Measurements from ENCODE around the gene IRAK1. TPM values are rescaled to one million over a fixed set of nuclear protein-coding genes. Genes with fewer than 3 reads are reported as not detected.
A peak's percentile ranks its signal among the peaks of the same experiment; 100 is the strongest.

The IRAK1 gene
- polyA plus RNA-seq, 1 donor (not counting 4 experiments of a cell fraction or from before 2014, with no cell fraction given), result 41.5 TPM

GRCh38 chrX:154017766-154018517, 1.8 kb downstream of the IRAK1 start:
- dilution Hi-C loops (cut with MboI; ENCODE audit: extremely low pct_ligation_motif_present, low sequenced_read_pairs), result no loop called here
- TF ChIP-seq CTCF (optimal IDR thresholded peaks at IDR 0.05 in 1 of 3, IDR thresholded peaks at IDR 0.05 in 1 of 3, conservative IDR thresholded peaks at IDR 0.05 in 1 of 3; ENCODE audit: extremely low read depth in 1 of 3, insufficient read depth in 2 of 3, low read length in 3 of 3) (no peak), EZH2 (IDR thresholded peaks at IDR 0.05; ENCODE audit: low read length) (no peak)
- Histone ChIP-seq H3K27me3 (ENCODE audit: control insufficient read depth, extremely low read depth, insufficient read depth, low read length) (no peaks in the 10 kb centered on the region), H2AFZ (ENCODE audit: control insufficient read depth, low read length) (no peak overlapping the region), H3K27ac (ENCODE audit: control insufficient read depth, insufficient read depth, low read length) (no peak overlapping the region), H3K9ac (ENCODE audit: control insufficient read depth, extremely low read depth, insufficient read depth, low read length) (peak overlapping the region; percentile 15), H3K9me3 (ENCODE audit: control insufficient read depth, low read depth, low read length) (no peaks in the 10 kb centered on the region), H4K20me1 (ENCODE audit: control insufficient read depth, extremely low read depth, insufficient read depth, low read length) (no peaks in the 10 kb centered on the region), H3K4me2 (ENCODE audit: control insufficient read depth, extremely low read depth, insufficient read depth, low read depth, low read length) (peak overlapping the region; percentile 75), H3K4me3 (ENCODE audit: control insufficient read depth in 2 of 3, extremely low read depth in 1 of 3, insufficient read depth in 2 of 3, low read depth in 1 of 3, low read length in 3 of 3) (peak overlapping the region in 2 of 3 experiments; percentile 53 to 57), H3K9me1 (ENCODE audit: control insufficient read depth, extremely low read depth, insufficient read depth, low read length) (no peaks in the 10 kb centered on the region), H3K79me2 (ENCODE audit: control insufficient read depth, insufficient read depth, low read length) (peaks cover 22% of the 10 kb centered on the region), H3K36me3 (ENCODE audit: control insufficient read depth in 2 of 2, extremely low read depth in 1 of 2, insufficient read depth in 2 of 2, low read length in 2 of 2) (peaks cover 0 to 8% of the 10 kb centered on the region in 2 experiments), H3K4me1 (ENCODE audit: control insufficient read depth, extremely low read depth, insufficient read depth, low read length) (peaks cover 12% of the 10 kb centered on the region)
- FAIRE-seq, result no peak
- DNase-seq (ENCODE audit: low read depth, low spot score), result no peak

GRCh38 chrX:154016366-154017076, 3.2 kb downstream of the IRAK1 start:
- Histone ChIP-seq H4K20me1 (ENCODE audit: control insufficient read depth, extremely low read depth, insufficient read depth, low read length) (no peaks in the 10 kb centered on the region), H3K79me2 (ENCODE audit: control insufficient read depth, insufficient read depth, low read length) (peaks cover 22% of the 10 kb centered on the region), H3K4me1 (ENCODE audit: control insufficient read depth, extremely low read depth, insufficient read depth, low read length) (peaks cover 12% of the 10 kb centered on the region), H3K27me3 (ENCODE audit: control insufficient read depth, extremely low read depth, insufficient read depth, low read length) (no peaks in the 10 kb centered on the region), H3K4me2 (ENCODE audit: control insufficient read depth, extremely low read depth, insufficient read depth, low read depth, low read length) (no peak overlapping the region), H3K4me3 (ENCODE audit: control insufficient read depth in 2 of 3, extremely low read depth in 1 of 3, insufficient read depth in 2 of 3, low read depth in 1 of 3, low read length in 3 of 3) (no peak overlapping the region), H3K36me3 (ENCODE audit: control insufficient read depth in 2 of 2, extremely low read depth in 1 of 2, insufficient read depth in 2 of 2, low read length in 2 of 2) (peaks cover 1 to 8% of the 10 kb centered on the region in 2 experiments), H3K9ac (ENCODE audit: control insufficient read depth, extremely low read depth, insufficient read depth, low read length) (no peak overlapping the region), H2AFZ (ENCODE audit: control insufficient read depth, low read length) (no peak overlapping the region), H3K9me1 (ENCODE audit: control insufficient read depth, extremely low read depth, insufficient read depth, low read length) (no peaks in the 10 kb centered on the region), H3K9me3 (ENCODE audit: control insufficient read depth, low read depth, low read length) (no peaks in the 10 kb centered on the region), H3K27ac (ENCODE audit: control insufficient read depth, insufficient read depth, low read length) (no peak overlapping the region)
- no peak for FAIRE-seq
- no peak for TF ChIP-seq CTCF (optimal IDR thresholded peaks at IDR 0.05 in 1 of 3, IDR thresholded peaks at IDR 0.05 in 1 of 3, conservative IDR thresholded peaks at IDR 0.05 in 1 of 3; ENCODE audit: extremely low read depth in 1 of 3, insufficient read depth in 2 of 3, low read length in 3 of 3)
- no peak for TF ChIP-seq EZH2 (IDR thresholded peaks at IDR 0.05; ENCODE audit: low read length)
- DNase-seq (ENCODE audit: low read depth, low spot score), result no peak
- dilution Hi-C loops (cut with MboI; ENCODE audit: extremely low pct_ligation_motif_present, low sequenced_read_pairs), result no loop called here

Measured in keratinocyte (primary cell).